ENCODE measurements around the gene FOSL1. TPM values are rescaled to one million over a fixed set of nuclear protein-coding genes. Genes with fewer than 3 reads are reported as not detected.
"Not testable (repeated sequence)": the region's sequence is repeated elsewhere in the genome, so short reads cannot be mapped to it uniquely, and the experiment has no call there.

Gene FOSL1
- total RNA-seq, 1 donor from 2014 or later = 0.21 TPM

GRCh38 chr11:65852508-65853245, 47.5 kb downstream of the FOSL1 start:
- peak; percentile 2 for DNase-seq

GRCh38 chr11:65851811-65852507, 48.2 kb downstream of the FOSL1 start:
- DNase-seq = peak; percentile 1

- peak; percentile 4 for DNase-seq
Measured at GRCh38 chr11:65851083-65851579, 49.1 kb downstream of the FOSL1 start.

- no peak for DNase-seq
Measured at GRCh38 chr11:65850217-65851082, 49.7 kb downstream of the FOSL1 start.

GRCh38 chr11:65849771-65850216, 50.4 kb downstream of the FOSL1 start:
- DNase-seq = no peak

- no peak for DNase-seq
Measured at GRCh38 chr11:65849366-65849765, 50.8 kb downstream of the FOSL1 start.

GRCh38 chr11:65848693-65849092, 51.5 kb downstream of the FOSL1 start:
- DNase-seq = not testable (repeated sequence)

- no peak for DNase-seq
Measured at GRCh38 chr11:65847746-65848145, 52.4 kb downstream of the FOSL1 start.

- DNase-seq = no peak
Measured at GRCh38 chr11:65844231-65844872, 55.8 kb downstream of the FOSL1 start.

GRCh38 chr11:65843811-65844210, 56.4 kb downstream of the FOSL1 start:
- DNase-seq = no peak

- no peak for DNase-seq
Measured at GRCh38 chr11:65842144-65842543, 58.0 kb downstream of the FOSL1 start.

Other genes starting within 250 kb of the FOSL1 start
- 18.8 TPM for gene RELA, start 237.5 kb downstream of the FOSL1 start, total RNA-seq
- 39.5 TPM for gene KAT5, start 188.1 kb downstream of the FOSL1 start, total RNA-seq
- gene RNASEH2C, start 179.6 kb downstream of the FOSL1 start, total RNA-seq = 20.2 TPM
- 4.6 TPM for gene AP5B1, start 119.4 kb downstream of the FOSL1 start, total RNA-seq
- gene OVOL1, start 113.3 kb downstream of the FOSL1 start, total RNA-seq = 2.1 TPM
- 0.10 TPM for gene SNX32, start 66.4 kb downstream of the FOSL1 start, total RNA-seq
- 413 TPM for gene CFL1, start 42.2 kb downstream of the FOSL1 start, total RNA-seq
- 48.4 TPM for gene MUS81, start 40.0 kb downstream of the FOSL1 start, total RNA-seq
- 39.7 TPM for gene EFEMP2, start 27.6 kb downstream of the FOSL1 start, total RNA-seq
- gene CTSW, start 20.6 kb downstream of the FOSL1 start, total RNA-seq = 0.82 TPM
- 90.9 TPM for gene FIBP, start 11.9 kb downstream of the FOSL1 start, total RNA-seq
- gene CCDC85B, start 9.7 kb downstream of the FOSL1 start, total RNA-seq = 26.2 TPM
- gene C11orf68, start 18.7 kb upstream of the FOSL1 start, total RNA-seq = 30.1 TPM
- 49.2 TPM for gene DRAP1, start 19.0 kb upstream of the FOSL1 start, total RNA-seq
- not detected for gene TSGA10IP, start 45.1 kb upstream of the FOSL1 start, total RNA-seq
- gene SART1, start 61.3 kb upstream of the FOSL1 start, total RNA-seq = 66.7 TPM
- gene EIF1AD, start 101.8 kb upstream of the FOSL1 start, total RNA-seq = 34.2 TPM
- 29.8 TPM for gene BANF1, start 102.1 kb upstream of the FOSL1 start, total RNA-seq
- 2.3 TPM for gene CST6, start 111.6 kb upstream of the FOSL1 start, total RNA-seq
- gene CATSPER1, start 126.1 kb upstream of the FOSL1 start, total RNA-seq = not detected
- gene GAL3ST3, start 148.8 kb upstream of the FOSL1 start, total RNA-seq = not detected
- gene SF3B2, start 152.0 kb upstream of the FOSL1 start, total RNA-seq = 95.4 TPM
- 27.0 TPM for gene PACS1, start 169.9 kb upstream of the FOSL1 start, total RNA-seq

All from tongue (tissue), 2 donors.